ENCODE measurements around the gene ARHGAP1.

- TF ChIP-seq POLR2AphosphoS5 (IDR thresholded peaks at IDR 0.05), result no peak
- TF ChIP-seq POLR2A (IDR thresholded peaks at IDR 0.05), result no peak
- TF ChIP-seq CTCF (IDR thresholded peaks at IDR 0.05), result no peak
Measured at GRCh38 chr11:46711303-46711702, 10.9 kb upstream of the ARHGAP1 start.
